Measurements from ENCODE around the gene KLHDC2.

DNA sequence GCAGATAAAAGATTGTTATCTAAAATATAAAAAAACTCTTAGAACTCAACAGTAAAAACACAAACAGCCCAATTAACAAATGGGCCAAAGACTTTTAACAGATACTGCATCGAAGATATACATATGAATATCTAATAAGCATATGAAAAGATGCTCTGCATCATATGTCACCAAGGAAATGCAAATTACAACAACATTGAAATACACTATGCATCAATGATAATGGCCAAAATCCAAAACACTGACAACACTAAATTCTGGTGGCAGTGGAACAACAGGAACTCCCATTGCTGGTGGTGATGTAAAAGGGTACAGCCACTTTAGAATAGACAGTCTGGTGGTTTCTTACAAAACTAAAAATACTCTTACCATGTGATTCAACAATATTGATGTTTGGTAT is 40.8 kb downstream of the KLHDC2 start:
- TF ChIP-seq CTCF (conservative IDR thresholded peaks at IDR 0.05) (no peak), EZH2 (IDR thresholded peaks at IDR 0.05; ENCODE audit: low read depth) (no peak)
